ENCODE results near the gene CD34. TPM values are rescaled to one million over a fixed set of nuclear protein-coding genes. Genes with fewer than 3 reads are reported as not detected.

CD34 gene
- polyA plus RNA-seq, 1 donor from 2014 or later: not detected

- no peaks in the 10 kb centered on the region for H3K79me2 ChIP-seq (replicated peaks; ENCODE audit: insufficient read depth, low read length)
- H3K9ac ChIP-seq (ENCODE audit: low read length): no peak overlapping the region
- no peaks in the 10 kb centered on the region for H3K9me2 ChIP-seq (ENCODE audit: insufficient read depth, low read length)
- no peaks in the 10 kb centered on the region for H4K20me1 ChIP-seq (ENCODE audit: insufficient read depth)
- no peaks in the 10 kb centered on the region for H3K9me3 ChIP-seq (ENCODE audit: low read length)
- no peaks in the 10 kb centered on the region for H3F3A ChIP-seq (ENCODE audit: insufficient read depth, low read length, poor library complexity, severe bottlenecking)
- H2AFZ ChIP-seq (ENCODE audit: low read depth, low read length): no peak overlapping the region
- H3K36me3 ChIP-seq (ENCODE audit: insufficient read depth, low read length): no peaks in the 10 kb centered on the region
- H3K4me3 ChIP-seq (ENCODE audit: low read length): no peak overlapping the region
- TF ChIP-seq EP300 (conservative IDR thresholded peaks at IDR 0.05; ENCODE audit: poor library complexity, severe bottlenecking) (no peak), TAF1 (IDR thresholded peaks at IDR 0.05; ENCODE audit: low read depth) (no peak), CTCF (IDR thresholded peaks at IDR 0.05; ENCODE audit: poor library complexity, severe bottlenecking) (no peak), RAD21 (conservative IDR thresholded peaks at IDR 0.05) (no peak), REST (IDR thresholded peaks at IDR 0.05; ENCODE audit: borderline replicate concordance) (no peak), EZH2 (IDR thresholded peaks at IDR 0.05; ENCODE audit: borderline replicate concordance, insufficient read depth, low read length, poor library complexity, severe bottlenecking) (no peak), POLR2AphosphoS5 (IDR thresholded peaks at IDR 0.05) (no peak), SMC3 (conservative IDR thresholded peaks at IDR 0.05; ENCODE audit: poor library complexity) (no peak), MXI1 (conservative IDR thresholded peaks at IDR 0.05; ENCODE audit: poor library complexity, severe bottlenecking) (no peak)
- H3K27ac ChIP-seq (ENCODE audit: low read length): no peak overlapping the region
- no peaks in the 10 kb centered on the region for H3K27me3 ChIP-seq (ENCODE audit: insufficient read depth, low read depth, low read length)
- no peak overlapping the region for H3K4me2 ChIP-seq (ENCODE audit: low read length)
Measured at GRCh38 chr1:207833956-207834660, 76.8 kb downstream of the CD34 start.

GRCh38 chr1:207833381-207833780, 77.5 kb downstream of the CD34 start:
- Histone ChIP-seq H3K36me3 (ENCODE audit: insufficient read depth, low read length) (no peaks in the 10 kb centered on the region), H3K9ac (ENCODE audit: low read length) (no peak overlapping the region), H4K20me1 (ENCODE audit: insufficient read depth) (no peaks in the 10 kb centered on the region), H3K27ac (ENCODE audit: low read length) (no peak overlapping the region), H3K79me2 (replicated peaks; ENCODE audit: insufficient read depth, low read length) (no peaks in the 10 kb centered on the region), H3K4me2 (ENCODE audit: low read length) (no peak overlapping the region), H3K9me3 (ENCODE audit: low read length) (no peaks in the 10 kb centered on the region), H3K4me3 (ENCODE audit: low read length) (no peak overlapping the region), H2AFZ (ENCODE audit: low read depth, low read length) (no peak overlapping the region), H3K9me2 (ENCODE audit: insufficient read depth, low read length) (no peaks in the 10 kb centered on the region), H3F3A (ENCODE audit: insufficient read depth, low read length, poor library complexity, severe bottlenecking) (no peaks in the 10 kb centered on the region), H3K27me3 (ENCODE audit: insufficient read depth, low read depth, low read length) (no peaks in the 10 kb centered on the region)
- TF ChIP-seq REST (IDR thresholded peaks at IDR 0.05; ENCODE audit: borderline replicate concordance): no peak
- no peak for TF ChIP-seq MXI1 (conservative IDR thresholded peaks at IDR 0.05; ENCODE audit: poor library complexity, severe bottlenecking)
- TF ChIP-seq EZH2 (IDR thresholded peaks at IDR 0.05; ENCODE audit: borderline replicate concordance, insufficient read depth, low read length, poor library complexity, severe bottlenecking): no peak
- TF ChIP-seq TAF1 (IDR thresholded peaks at IDR 0.05; ENCODE audit: low read depth): no peak
- no peak for TF ChIP-seq EP300 (conservative IDR thresholded peaks at IDR 0.05; ENCODE audit: poor library complexity, severe bottlenecking)
- no peak for TF ChIP-seq SMC3 (conservative IDR thresholded peaks at IDR 0.05; ENCODE audit: poor library complexity)
- no peak for TF ChIP-seq RAD21 (conservative IDR thresholded peaks at IDR 0.05)
- no peak for TF ChIP-seq POLR2AphosphoS5 (IDR thresholded peaks at IDR 0.05)

All from neural cell (in vitro differentiated cells).